HEK293 (cell line): ENCODE results near the gene ADAMTS4.

ENCODE experiments used
- HIC1 ChIP-seq: fragments of 450-650 bp; formaldehyde crosslinking; IDR thresholded peaks from 2 replicates; pipeline ENCODE4 v1.5.1; 2016; ENCODE audit warnings: missing biosample characterization, missing genetic modification characterization
- MZF1 ChIP-seq: fragments of 450-650 bp; formaldehyde crosslinking; IDR thresholded peaks from 2 replicates; pipeline ENCODE4 v1.5.1; 2017; ENCODE audit warnings: missing biosample characterization, missing genetic modification characterization, borderline replicate concordance
- REST ChIP-seq: fragments of 450-650 bp; formaldehyde crosslinking; IDR thresholded peaks from 2 replicates; pipeline ENCODE4 v1.5.1; 2016; ENCODE audit warnings: missing biosample characterization, missing genetic modification characterization
- SCRT2 ChIP-seq: fragments of 450-650 bp; formaldehyde crosslinking; IDR thresholded peaks from 2 replicates; pipeline ENCODE4 v1.5.1; 2016; ENCODE audit warnings: missing biosample characterization, missing genetic modification characterization
- ZBTB1 ChIP-seq: fragments of 450-650 bp; formaldehyde crosslinking; IDR thresholded peaks from 2 replicates; pipeline ENCODE4 v1.5.1; 2016; ENCODE audit warnings: missing biosample characterization, missing genetic modification characterization
- ZBTB26 ChIP-seq: fragments of 450-650 bp; formaldehyde crosslinking; optimal IDR thresholded peaks from 2 replicates; pipeline ENCODE3; 2016; ENCODE audit warnings: missing biosample characterization, mild to moderate bottlenecking, missing genetic modification characterization
- ZBTB49 ChIP-seq: fragments of 450-650 bp; formaldehyde crosslinking; IDR thresholded peaks from 2 replicates; pipeline ENCODE4 v1.5.1; 2016; ENCODE audit warnings: missing biosample characterization, missing genetic modification characterization, low read depth
- ZNF112 ChIP-seq: fragments of 450-650 bp; formaldehyde crosslinking; IDR thresholded peaks from 2 replicates; pipeline ENCODE4 v1.5.0; 2017; ENCODE audit warnings: missing biosample characterization, missing genetic modification characterization
- ZNF138 ChIP-seq: fragments of 450-650 bp; formaldehyde crosslinking; IDR thresholded peaks from 2 replicates; pipeline ENCODE4 v1.5.1; 2016; ENCODE audit warnings: missing biosample characterization, missing genetic modification characterization, borderline replicate concordance
- ZNF362 ChIP-seq: fragments of 450-650 bp; formaldehyde crosslinking; IDR thresholded peaks from 2 replicates; pipeline ENCODE4 v1.5.1; 2016; ENCODE audit warnings: missing biosample characterization, missing genetic modification characterization
- ZNF426 ChIP-seq: fragments of 450-650 bp; formaldehyde crosslinking; IDR thresholded peaks from 2 replicates; pipeline ENCODE4 v1.5.1; 2017; ENCODE audit warnings: missing biosample characterization, missing genetic modification characterization, mild to moderate bottlenecking, inconsistent platforms, moderate library complexity
- ZNF433 ChIP-seq: fragments of 450-650 bp; formaldehyde crosslinking; IDR thresholded peaks from 2 replicates; pipeline ENCODE4 v1.5.1; 2016; ENCODE audit warnings: missing biosample characterization, missing genetic modification characterization, low read depth
- ZNF449 ChIP-seq: fragments of 450-650 bp; formaldehyde crosslinking; IDR thresholded peaks from 2 replicates; pipeline ENCODE4 v1.5.1; 2017; ENCODE audit warnings: missing biosample characterization, mild to moderate bottlenecking, missing genetic modification characterization, moderate library complexity
- ZNF473 ChIP-seq: fragments of 450-650 bp; formaldehyde crosslinking; IDR thresholded peaks from 2 replicates; pipeline ENCODE4 v1.5.1; 2017; ENCODE audit warnings: missing biosample characterization, missing genetic modification characterization
- ZNF514 ChIP-seq: fragments of 450-650 bp; formaldehyde crosslinking; IDR thresholded peaks from 2 replicates; pipeline ENCODE4 v1.5.1; 2016; ENCODE audit warnings: missing biosample characterization, missing genetic modification characterization
- ZNF521 ChIP-seq: fragments of 450-650 bp; formaldehyde crosslinking; IDR thresholded peaks from 2 replicates; pipeline ENCODE4 v1.5.1; 2017; ENCODE audit warnings: missing biosample characterization, mild to moderate bottlenecking, missing genetic modification characterization
- ZNF561 ChIP-seq: fragments of 450-650 bp; IDR thresholded peaks from 2 replicates; pipeline ENCODE4 v1.5.1; 2018; ENCODE audit warnings: missing biosample characterization, missing genetic modification characterization, borderline replicate concordance
- ZNF600 ChIP-seq: fragments of 450-650 bp; formaldehyde crosslinking; IDR thresholded peaks from 2 replicates; pipeline ENCODE4 v1.5.1; 2016; ENCODE audit warnings: missing biosample characterization, missing genetic modification characterization
- ZNF626 ChIP-seq: fragments of 450-650 bp; sonication (Bioruptor Pico); formaldehyde crosslinking; IDR thresholded peaks from 2 replicates; pipeline ENCODE4 v1.5.1; 2018; ENCODE audit warnings: missing biosample characterization, missing genetic modification characterization, inconsistent platforms
- ZNF76 ChIP-seq: fragments of 450-650 bp; formaldehyde crosslinking; IDR thresholded peaks from 2 replicates; pipeline ENCODE4; 2016; ENCODE audit warnings: low read depth, missing biosample characterization, missing genetic modification characterization, borderline replicate concordance
- ZNF777 ChIP-seq: fragments of 450-650 bp; formaldehyde crosslinking; IDR thresholded peaks from 2 replicates; pipeline ENCODE4 v1.5.1; 2017; ENCODE audit warnings: missing biosample characterization, missing genetic modification characterization, borderline replicate concordance
- TF ChIP-seq, protein P1 (sequence below): fragments of 450-650 bp; formaldehyde crosslinking; conservative IDR thresholded peaks from 2 replicates; pipeline ENCODE4 v1.5.1; 2016; ENCODE audit warnings: low read depth, missing biosample characterization, missing genetic modification characterization

The ADAMTS4 gene

GRCh38 chr1:161166669-161167548 lies 31.9 kb downstream of the ADAMTS4 start (continued):
- TF ChIP-seq HIC1 (tag by site-specific recombination) (no peak), MZF1 (no peak), REST (tag by site-specific recombination) (no peak), ZNF112 (no peak), ZBTB26 (tag by site-specific recombination) (no peak), ZBTB49 (tag by site-specific recombination) (no peak), ZNF521 (tag by site-specific recombination) (no peak), SCRT2 (tag by site-specific recombination) (no peak), ZNF600 (tag by site-specific recombination) (peak; percentile 55; the same call in 1 of the 2 replicates), ZNF76 (tag by site-specific recombination) (no peak), ZNF777 (no peak), ZNF362 (peak; percentile 75; the same call in 1 of the 2 replicates), ZNF433 (tag by site-specific recombination) (no peak), ZBTB1 (tag by site-specific recombination) (no peak), ZNF426 (no peak), ZNF561 (tag by site-specific recombination) (no peak), ZNF514 (tag by site-specific recombination) (no peak), ZNF449 (tag by site-specific recombination) (no peak), ZNF473 (tag by site-specific recombination) (no peak), ZNF626 (no peak), ZNF138 (tag by site-specific recombination) (no peak)
- TF ChIP-seq, protein P1, sequence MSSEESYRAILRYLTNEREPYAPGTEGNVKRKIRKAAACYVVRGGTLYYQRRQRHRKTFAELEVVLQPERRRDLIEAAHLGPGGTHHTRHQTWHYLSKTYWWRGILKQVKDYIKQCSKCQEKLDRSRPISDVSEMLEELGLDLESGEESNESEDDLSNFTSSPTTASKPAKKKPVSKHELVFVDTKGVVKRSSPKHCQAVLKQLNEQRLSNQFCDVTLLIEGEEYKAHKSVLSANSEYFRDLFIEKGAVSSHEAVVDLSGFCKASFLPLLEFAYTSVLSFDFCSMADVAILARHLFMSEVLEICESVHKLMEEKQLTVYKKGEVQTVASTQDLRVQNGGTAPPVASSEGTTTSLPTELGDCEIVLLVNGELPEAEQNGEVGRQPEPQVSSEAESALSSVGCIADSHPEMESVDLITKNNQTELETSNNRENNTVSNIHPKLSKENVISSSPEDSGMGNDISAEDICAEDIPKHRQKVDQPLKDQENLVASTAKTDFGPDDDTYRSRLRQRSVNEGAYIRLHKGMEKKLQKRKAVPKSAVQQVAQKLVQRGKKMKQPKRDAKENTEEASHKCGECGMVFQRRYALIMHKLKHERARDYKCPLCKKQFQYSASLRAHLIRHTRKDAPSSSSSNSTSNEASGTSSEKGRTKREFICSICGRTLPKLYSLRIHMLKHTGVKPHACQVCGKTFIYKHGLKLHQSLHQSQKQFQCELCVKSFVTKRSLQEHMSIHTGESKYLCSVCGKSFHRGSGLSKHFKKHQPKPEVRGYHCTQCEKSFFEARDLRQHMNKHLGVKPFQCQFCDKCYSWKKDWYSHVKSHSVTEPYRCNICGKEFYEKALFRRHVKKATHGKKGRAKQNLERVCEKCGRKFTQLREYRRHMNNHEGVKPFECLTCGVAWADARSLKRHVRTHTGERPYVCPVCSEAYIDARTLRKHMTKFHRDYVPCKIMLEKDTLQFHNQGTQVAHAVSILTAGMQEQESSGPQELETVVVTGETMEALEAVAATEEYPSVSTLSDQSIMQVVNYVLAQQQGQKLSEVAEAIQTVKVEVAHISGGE: no peak
